Glomerular visceral epithelial cell (primary cell): ENCODE data around the gene APOL5.
"Not testable (repeated sequence)": the region's sequence is repeated elsewhere in the genome, so short reads cannot be mapped to it uniquely, and the experiment has no call there.

Experiments used
- DNase-seq: peaks from one replicate; pipeline ENCODE4 v3.0.0-alpha.2; 2016; ENCODE audit errors: extremely low spot score

The APOL5 gene

DNA sequence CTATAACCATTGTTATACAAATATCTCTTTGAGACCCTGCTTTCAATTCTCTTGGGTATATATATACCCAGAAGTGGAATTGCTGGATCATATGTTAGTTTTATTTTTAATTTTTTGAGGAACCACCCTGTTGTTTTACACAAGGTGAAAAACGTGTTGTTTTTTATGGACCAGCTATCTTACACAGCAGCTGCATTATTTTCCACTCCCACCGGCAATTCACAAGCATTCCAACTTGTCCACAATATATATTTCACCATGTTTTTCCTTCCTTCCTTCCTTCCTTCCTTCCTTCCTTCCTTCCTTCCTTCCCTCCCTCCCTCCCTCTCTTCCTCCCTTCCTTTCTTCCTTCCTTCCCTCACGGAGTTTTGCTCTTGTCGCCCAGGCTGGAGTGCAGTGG lies 6.3 kb upstream of the APOL5 start:
- no peak for DNase-seq

DNA sequence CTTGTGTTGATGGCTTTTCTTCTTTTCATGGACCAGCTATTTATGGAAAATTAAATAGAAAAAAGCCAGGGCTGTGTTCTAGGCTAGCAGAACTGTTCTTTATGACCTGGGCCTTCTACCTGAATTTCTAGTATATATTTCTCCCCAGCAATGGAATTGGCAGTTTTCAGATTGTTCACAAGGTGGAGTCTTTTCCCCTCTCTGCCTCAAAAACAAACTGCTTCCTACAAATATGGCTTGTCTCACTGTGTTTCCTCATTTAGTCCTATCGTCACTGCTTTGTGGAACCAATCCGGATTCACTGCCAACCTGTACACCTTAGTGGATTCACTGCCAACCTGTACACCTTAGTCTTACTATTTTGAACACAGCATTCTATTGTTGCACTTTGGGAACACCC lies 5.0 kb upstream of the APOL5 start:
- DNase-seq, result no peak

DNA sequence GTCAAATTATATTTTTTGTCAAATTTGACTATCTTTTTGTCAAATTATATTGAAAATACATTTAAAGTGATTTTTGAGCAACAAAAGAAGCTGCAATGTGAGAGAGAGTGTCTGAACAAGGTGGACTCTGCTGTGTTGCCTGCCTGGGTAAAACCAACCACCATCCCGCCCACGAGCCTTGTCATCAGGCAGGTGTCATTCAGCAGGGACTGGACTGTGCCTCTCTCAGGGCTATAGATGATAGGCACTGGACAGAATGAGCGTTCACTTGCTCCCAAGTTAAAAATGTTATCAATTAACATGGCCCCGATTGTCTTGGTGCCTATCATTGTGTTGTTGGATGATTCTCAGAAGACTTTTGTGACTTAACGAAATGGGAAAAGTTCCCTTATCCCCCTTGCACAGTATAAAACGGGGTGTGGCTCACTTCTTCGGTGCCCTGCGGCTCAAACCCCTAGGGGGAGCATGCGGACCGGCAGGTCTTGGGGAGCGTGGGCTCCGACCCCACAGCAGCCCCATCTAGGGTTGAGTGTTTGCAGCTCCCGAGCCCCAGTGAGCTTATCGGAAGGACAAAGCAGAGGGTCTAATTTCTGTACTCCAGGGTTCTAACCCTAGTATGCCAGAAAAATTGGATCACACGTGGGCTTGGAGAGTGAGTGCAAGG lies 1.7 kb downstream of the APOL5 start:
- no peak for DNase-seq

DNA sequence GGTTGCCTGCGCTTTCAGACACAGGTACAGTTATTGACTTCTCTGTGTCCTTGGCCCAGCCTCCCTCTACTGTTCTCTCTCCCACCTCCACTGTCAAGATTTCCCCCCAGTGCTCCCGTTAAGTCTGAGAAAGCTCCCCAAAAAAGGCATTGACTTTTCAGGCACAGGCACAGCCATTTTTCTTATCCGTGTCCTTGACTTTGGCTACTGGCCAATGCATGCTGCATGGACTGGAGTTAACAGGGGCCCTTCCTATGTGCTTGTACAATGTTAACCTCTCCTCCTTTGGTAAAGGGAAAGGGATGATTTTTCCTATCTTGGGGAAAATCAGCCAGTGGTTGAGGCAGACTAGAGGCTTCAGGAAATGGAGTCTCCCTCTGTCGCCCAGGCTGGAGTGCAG lies 4.3 kb downstream of the APOL5 start:
- no peak for DNase-seq

DNA sequence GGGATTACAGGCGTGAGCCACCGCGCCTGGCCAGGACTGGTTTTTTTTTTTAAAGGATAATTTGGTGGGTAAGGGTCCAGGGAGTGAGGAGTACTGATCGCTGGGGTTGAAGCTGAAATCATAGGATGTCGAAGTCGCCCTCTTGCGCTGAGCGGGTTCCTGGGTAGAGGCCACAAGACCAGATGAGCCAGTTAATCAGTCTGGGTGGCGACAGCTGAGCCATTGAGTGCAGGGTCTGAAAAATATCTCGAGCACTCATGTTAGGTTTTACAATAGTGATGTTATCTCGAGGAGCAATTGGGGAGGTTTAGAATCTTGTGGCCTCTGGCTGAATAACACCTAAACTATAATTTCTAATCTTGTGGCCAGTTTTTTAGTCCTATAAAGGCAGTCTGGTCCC lies 7.8 kb downstream of the APOL5 start:
- DNase-seq, result no peak

DNA sequence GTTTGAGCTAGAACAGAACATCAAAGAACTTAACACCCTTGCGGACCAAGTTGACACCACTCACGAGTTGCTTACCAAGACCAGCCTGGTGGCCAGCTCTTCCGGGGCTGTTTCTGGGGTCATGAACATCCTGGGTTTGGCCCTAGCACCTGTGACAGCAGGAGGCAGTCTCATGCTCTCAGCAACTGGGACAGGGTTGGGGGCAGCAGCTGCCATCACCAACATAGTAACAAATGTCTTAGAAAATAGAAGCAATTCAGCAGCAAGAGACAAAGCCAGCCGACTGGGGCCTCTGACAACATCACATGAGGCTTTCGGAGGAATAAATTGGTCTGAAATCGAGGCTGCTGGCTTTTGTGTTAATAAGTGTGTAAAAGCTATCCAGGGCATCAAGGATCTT lies 8.7 kb downstream of the APOL5 start:
- no peak for DNase-seq

DNA sequence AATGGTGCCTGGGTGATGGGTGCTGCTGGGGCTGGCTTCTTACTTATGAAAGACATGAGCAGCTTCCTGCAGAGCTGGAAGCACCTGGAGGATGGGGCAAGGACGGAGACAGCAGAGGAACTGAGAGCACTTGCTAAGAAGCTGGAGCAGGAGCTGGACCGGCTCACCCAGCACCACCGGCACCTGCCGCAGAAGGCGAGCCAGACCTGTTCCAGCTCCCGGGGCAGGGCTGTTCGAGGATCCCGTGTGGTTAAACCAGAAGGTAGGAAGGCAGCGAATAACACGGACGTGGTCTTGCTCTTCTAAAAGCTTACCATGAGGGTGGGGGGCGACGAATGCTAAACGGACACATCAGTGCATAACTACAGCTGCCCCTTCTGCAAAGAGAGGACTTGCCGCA lies 9.3 kb downstream of the APOL5 start:
- DNase-seq, result no peak

DNA sequence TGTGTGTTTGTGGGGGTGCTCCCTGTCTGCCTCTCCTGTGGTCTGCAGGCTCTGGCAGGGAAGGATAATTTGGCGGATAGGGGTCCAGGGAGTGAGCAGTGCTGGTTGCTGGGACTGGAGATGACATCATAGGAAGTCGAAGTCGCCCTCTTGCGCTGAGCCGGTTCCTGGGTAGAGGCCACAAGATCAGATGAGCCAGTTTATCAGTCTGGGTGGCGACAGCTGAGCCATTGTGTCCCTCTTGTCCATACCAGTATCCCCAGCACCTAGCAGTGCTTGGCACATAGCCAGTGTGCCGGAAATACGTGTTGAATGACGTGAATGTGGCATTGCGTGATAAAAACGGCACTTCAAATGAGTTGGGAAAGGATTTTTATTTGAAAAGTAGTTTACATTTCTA lies 9.8 kb downstream of the APOL5 start:
- no peak for DNase-seq

DNA sequence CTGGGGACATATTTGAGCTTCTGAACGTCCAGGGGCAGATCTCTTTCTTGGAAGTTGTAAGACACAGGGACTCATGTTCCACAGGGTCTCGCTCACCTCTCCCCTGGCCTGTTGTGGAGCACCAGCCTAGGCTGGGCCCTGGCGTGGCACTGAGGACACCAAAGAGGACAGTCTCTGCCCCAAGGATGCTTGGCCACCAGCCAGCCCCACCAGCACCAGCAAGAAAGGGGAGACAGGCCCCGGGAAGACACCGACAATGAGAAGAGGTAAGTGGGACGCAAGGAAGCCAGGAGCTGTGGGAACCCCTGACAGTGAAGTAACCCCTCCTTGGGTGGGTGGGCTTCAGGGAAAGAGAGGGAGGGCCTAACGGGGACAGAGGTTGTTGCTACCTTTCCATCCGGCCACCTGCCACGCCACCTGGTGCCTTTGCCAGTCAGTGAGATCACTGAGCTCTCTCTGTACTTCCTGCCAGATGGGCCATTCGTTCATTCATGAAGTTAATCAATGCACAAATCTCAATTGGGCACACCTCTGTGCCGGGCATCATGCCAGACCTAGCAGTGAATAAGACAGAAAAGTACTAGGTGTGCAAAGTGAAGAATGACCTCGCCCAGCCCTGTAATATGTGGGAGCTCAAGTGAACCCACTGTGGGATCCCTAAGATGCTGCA lies 11.1 kb downstream of the APOL5 start:
- peak; percentile 9 for DNase-seq

DNA sequence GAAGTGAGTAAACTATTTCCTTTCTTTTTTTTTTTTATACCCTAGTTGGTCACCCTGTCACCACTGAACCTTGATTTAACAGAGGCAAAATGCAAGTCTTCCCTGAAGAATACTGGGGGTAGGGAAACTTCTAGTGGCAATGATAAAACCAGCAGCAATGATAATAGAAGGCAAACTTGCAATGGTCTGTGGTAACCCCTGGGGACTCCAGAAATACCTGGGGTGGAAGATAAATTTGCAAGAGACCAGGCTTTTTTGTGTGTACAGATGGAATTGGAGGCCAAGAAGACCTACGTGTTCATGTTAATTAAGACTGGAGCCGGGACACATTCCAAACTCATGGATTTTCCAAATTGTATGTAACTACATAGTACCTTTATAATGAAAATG lies 11.6 kb downstream of the APOL5 start:
- no peak for DNase-seq

DNA sequence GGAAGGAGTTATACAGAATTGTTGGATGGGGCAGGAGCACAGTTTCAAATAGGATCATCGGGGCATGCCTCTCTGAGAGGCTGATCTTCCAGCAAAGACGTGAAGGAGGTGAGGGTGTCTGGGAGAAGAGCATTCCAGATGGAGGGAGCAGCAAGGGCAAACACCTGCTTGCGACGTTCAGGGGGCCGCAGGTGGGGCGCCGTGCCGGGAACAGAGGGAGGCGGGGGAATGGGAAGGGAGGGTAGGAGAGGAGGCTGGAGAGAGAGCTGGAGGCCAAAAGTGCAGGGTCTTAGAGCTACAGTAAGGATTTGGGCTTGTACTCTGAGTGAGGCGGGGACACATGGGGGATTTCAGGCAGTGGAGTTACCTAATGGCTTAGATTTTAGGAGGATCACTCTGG lies 13.6 kb downstream of the APOL5 start:
- no peak for DNase-seq

DNA sequence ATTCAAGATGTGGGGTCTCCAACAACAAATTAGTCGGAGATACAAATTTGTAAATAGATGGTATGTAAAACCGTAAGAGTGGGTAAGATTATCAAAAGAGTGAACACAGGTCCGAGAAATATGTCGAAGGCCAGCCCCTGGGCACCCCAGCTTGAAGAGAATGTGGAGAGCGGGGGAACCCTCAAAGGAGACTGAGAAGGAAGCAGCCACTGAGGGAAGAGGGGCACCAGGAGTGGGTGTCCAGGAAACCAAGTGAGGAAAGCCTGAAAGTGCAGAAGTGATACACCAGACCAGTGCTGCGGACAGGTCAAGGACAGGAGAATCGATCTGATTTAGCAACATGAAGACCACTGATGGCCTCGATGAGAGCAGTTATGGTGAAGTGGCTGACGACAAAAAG lies 14.4 kb downstream of the APOL5 start:
- no peak for DNase-seq

DNA sequence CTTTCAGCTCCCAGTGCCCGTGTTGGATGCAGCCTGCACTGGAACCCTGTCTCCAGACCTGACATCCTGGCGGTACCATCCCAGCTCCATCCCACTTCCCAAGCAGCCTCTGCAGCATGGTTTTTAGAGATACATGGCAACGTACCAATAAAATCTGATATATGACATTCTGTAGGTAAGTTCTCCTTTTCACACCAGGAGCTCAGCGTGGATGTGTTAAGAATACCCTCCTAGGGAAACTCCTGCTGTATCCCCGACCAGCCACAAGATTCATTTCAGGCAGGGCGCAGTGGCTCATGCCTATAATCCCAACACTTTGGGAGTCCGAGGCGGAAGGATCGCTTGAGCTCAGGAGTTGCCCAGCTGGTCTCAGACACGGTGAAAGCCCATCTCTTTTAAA lies 15.4 kb downstream of the APOL5 start:
- no peak for DNase-seq

DNA sequence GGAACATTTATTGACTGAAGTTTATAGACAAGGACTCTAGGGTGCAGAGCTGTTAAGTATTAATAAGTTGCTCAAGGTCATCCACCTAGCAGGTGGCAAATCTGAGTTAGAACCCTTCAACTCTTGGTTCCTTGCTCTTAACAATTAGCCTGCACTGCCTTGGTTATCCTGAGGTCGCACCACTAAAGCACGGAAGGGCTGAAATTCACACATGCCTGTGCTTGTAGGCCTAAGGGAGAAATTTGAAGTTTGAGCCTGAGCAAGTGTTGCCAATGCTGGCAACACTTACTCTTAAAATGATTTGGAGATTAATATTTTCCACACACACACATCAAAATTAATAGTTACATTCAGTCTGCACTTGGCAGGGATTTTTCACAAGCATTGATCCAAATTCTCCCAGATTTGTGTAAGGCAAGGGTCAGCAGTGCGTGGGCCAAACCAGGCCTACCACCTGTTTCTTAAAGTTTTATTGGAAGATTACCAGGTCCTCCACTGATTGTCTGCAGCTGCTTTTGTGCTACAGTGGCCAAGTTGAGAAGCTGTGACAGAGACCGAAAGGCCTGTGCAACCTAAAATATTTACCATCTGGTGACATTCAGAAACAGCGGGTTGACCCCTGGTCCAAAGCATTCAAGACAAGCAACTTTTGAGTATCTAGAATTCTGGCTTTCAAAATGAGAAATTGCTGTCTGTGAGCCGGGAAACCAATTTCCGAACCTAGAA lies 16.3 kb downstream of the APOL5 start:
- DNase-seq, result no peak

DNA sequence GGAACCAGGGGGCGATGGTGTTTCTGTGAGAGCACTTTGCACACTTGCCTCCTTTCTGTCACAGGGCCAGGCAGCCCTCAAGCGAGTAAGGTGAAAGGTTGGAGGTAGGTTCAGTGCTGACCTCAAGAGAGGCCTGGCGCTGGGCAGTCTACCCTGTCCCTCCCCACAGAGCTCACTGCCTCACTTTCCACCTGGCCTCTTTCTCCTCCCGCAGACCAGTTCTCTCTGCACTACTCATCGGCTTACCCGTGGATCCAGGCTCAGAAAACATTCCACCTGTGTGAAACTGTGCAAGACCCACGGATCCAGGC lies 16.8 kb downstream of the APOL5 start:
- DNase-seq, result no peak

DNA sequence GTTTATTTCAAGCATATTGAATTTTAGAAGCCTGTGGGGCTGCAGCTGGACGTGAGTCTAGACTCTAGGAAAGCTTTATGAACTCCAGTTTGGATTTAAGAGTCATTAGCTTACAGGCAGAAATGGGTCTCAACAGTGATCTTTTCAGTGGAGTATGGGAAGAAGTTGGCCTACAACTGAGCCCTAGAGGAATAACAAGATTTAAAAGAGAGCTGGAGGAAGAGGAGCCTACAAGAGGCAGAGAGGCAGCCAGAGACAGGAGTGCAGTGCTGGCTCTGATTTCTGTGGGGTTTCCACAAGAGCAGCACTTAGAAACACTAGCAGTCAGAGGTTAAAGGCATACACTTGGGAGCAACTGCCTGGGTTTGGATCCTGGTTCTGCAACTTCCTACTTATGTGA lies 17.9 kb downstream of the APOL5 start:
- no peak for DNase-seq

DNA sequence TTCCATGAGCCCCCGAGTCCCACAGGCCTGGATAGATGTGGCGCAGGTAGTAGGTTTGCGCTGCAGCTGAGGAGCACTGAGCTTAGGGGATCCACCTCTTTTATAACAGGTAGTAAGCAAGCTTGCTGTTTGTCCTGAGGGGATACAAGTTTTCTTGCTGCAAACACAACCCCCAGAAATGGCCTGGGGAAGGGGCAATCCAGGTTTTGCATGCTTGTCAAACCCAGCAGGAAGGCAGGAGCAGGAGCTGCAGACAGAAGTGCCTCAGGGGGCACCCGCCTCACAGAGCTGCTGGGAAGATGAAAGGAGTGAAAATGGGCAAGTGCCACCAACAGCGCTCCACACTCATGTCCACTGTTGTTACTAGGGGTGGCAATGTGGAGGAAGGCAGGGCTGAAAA lies 18.5 kb downstream of the APOL5 start:
- no peak for DNase-seq

DNA sequence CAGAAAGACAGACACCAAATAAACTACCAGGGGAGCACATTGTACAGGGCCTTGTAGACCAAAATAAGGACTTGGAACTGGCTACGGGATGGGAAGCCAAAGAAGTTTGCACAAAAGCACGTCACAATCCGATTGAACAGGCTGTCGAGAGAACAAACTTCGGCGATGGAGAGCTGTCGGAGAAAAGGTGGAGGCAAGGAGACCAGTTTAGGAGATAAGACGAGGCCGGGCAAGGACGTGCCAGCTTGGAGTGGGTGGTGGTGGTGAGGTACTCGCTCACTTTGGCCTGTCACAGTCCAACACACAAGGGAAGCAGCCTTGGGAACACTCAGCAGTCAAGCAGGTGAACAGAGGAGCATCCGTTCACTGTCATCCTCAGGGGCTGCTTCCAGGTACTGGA lies 19.0 kb downstream of the APOL5 start:
- no peak for DNase-seq

DNA sequence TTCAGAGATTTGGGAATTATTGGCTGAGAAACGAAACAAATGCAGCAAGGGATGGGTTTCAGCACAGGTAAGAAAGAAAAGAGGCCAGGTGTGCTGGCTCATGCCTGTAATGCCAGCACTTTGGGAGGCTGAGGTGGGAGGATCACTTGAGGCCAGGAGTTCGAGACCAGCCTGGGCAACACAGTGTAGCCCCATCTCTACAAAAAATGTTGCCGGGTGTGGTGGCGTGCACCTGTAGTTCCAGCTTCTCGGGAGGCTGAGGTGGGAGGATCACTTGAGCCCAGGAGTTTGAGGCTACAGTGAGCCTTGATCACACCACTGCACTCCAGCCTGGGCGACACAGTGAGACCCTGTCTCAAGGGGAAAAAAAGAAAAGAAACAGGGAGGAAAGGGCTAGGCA lies 20.2 kb downstream of the APOL5 start:
- DNase-seq, result not testable (repeated sequence)

DNA sequence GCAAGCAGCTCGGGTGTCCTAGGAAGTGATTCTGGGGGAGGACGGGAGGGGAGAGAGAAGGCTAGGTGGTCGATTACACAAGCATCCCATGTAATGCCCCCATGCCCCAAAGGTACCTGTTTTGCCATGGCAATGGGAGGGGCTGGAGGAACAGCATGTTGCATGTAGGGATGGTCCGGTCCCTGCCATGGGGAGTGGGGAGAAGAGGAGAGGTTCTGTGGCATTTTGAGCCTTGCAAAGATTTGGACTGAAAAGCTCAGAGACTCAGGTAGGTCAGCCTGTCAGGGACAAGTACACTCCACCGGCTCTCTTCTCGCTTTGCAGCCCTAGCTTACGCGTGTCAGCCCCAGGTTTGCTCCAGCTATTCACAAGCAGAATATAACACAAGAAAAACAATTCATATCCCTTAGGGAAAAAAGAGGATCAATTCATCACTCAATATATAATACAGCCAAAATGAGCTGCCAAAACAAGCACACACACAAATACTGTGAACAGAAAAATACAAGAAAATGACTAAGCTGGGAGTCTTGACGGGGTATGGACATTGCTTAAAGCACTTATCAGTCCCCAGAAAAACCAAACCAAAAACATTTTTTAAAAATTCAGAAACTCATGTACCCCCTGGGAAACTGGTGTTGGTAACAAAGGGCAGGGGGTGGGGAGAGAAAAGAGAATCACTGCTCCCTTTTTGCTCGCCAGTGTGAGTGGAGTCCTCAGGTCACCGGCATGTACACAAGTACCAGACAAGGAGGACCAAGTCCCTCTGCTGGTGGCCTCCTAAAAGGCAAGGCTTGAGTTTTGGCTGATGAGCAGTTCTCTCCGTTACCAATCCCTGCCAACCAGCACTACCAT lies 21.6 kb downstream of the APOL5 start:
- no peak for DNase-seq

DNA sequence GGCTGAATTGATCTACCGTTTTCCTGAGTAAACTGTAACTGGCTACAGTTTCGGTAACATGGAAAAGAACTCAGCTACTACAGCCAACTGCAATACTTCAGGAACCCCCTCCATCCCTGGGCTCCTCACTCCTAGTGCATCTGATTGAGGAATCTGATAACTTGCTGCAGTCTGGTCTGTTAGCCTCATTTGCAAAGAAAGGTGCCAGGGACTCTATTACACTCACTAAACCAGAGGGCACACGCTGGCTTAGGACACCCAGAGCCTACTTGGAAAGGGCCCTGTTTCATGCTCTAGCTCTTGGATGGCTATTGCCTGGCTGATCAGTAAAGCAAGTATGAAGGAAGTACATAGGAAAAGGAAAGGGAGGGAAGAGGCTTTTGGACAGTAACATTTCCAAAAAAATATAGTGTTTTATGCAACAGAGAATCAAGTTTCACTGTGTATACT lies 22.3 kb downstream of the APOL5 start:
- DNase-seq, result no peak

DNA sequence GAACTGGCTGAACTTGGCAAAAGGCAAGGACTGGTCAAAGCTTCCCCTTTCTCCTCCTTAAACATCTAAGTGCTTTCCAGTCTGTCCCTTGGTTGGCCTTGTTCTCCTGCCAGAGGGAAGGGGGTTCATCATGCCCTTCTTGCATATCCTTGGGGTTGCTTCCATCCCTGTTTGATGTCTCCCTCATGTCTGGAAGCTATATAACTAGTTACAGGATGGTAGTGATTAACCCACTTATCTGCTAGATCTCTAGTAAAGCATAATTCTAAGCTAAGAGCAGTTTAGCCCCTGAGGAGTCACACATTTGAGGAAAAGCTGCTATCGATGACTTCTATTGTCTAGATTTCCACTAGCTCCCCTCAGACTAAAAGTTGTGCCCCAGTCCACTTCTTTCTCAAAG lies 22.9 kb downstream of the APOL5 start:
- DNase-seq, result no peak
